Measurements from ENCODE around the gene MRPL33.

Gene MRPL33

DNA sequence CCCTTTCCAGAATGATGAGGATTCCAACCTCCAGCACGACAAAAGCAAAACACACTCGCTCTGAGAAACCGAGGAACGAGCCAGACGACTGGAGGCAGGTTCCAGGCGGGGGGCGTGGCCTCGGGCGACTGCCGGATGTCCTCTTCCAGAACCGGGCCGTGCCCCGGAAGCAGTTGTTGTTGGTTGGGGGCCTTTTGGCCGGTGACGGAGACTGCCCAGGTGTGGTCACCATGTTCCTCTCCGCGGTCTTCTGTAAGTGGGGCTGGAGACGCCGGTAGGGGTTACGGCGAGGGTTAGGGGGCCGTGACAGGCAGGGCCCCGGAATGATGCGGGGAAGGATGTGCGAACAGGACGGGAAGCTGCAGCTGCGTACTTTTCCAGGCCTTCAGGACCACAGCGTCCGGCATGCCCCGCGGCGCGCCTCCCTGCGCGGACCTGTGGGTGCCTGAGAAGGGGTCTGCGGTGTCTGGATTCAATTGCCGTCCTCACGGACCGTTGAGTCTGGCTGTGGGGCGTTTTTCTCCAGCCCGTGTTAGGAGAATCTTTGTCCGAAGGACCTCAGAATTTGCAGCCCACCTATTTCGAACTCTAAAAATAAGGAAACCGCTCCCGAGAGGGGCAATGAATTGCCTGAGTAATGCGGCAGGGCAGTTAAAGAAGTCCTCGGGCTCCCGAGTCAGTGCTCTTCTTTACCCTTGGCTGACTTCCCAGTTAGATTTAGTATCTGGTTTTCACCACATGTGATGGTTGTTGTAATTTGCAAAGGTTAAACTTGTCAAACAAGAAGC lies at the start of gene MRPL33:
MRPL33 (plus strand) TSS at position 172 of the 788 bp plus-strand sequence; CDS start at position 231, 59 bp downstream.
- peak; percentile 84 for DNase-seq

DNA sequence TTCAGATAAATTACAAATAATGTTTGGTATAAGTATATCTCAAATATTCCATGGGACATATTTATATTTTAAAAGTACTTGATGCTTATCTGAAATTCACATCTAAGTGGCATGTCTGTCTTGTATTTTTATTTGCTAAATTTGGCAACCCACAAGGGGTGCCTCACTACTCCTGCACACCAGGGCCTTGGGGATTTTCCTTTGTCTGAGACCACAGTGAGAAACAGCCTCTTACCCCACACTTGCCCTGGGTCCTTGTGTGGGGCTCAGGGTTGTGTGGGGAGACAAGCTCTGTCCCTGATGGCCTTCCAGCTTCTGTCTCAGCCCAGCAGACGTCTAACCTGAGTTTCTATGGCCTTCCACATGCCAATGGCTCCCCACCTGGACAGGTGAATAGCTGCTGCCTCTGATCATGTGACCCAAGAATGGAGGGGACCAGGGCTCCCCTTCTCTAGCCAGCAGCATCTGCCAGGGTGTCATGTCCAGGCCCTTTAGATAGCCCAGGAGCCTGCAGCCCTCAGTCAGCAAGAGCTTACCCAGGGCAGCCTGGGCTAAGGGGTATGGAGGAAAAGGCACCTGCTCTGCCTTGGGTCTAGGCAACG lies 49.5 kb upstream of the MRPL33 start:
- no peak for DNase-seq

GRCh38 chr2:27723372-27724144 lies 48.0 kb upstream of the MRPL33 start:
- DNase-seq = no peak

DNA sequence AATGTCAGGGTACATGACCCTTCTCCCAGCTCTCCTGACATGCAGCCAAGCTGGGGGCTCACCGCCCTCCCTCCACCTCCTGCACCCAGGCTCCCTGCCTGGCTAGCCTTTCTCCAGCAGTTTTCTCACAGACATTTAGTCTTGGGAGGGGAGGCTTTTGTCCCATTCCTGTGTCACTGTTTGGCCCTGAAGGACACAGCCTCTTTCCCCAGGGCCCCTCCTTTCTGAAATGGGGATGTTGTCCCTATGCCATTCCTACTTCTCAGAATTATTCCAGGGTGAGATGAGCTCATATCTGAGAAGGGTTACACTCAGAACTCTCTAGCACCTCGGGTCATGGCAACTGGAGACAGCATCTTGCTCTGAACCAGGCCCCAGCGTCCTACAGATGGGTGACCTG lies 47.3 kb upstream of the MRPL33 start:
- no peak for DNase-seq

- DNase-seq = no peak
Measured at GRCh38 chr2:27724905-27725701, 46.4 kb upstream of the MRPL33 start.

- DNase-seq = no peak
Measured at GRCh38 chr2:27727257-27727656, 44.3 kb upstream of the MRPL33 start.

DNA sequence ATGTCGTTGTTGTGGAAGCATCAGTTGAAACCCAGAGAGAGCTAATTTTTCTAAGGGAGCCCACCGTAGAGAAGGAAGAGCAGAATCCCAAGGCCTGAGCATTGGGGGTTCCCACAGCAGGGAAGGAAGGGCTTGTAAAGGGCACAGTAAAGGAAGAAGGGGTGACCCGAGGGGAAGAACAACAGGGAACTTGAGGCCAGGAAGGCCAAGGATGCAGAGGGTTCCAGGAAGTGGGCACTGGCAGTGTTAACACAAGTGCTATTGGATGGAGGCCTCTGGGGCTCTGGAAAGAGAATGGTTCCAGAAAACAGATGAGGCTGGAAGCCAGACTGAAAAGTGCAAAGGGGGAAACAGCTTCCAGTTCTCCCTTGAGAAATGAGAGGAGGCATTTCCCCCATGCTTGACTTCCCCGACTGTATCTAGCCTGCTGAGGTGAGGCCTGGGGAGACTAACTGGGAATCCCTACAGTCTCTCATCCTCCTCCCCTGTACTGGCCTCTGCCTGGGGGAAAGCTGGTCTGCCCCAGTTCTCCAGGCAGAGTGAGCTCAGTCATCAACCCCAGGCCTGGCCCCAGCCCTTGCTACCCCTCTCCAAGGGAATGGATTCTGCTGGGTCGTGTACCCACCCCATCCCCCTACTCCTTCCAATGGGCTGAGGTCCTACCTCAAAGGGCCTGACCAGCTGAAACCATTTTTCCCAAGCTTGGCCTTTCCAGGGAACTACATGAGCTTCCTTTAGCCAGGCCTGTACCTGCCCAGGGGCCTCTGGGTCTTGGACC lies 43.2 kb upstream of the MRPL33 start:
- DNase-seq = no peak

DNA sequence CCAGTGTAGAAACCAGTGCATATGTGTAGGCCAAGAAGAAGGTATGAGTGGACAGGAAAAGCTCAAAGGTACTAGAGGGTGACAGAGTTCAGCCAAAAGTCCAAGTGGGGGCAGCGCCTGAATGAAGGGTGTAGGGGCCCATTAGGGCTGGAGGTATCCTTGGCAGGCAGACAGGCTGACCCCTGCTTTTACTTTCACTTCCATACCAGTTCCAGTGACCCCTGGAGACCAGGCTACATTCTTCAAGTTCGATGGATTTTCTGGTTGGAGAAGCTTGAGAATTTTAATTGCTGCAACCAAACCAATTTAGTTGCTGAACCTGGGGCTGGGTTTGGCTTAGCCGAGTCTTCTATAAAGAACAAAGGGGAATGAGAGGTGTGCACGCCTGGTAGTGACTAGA lies 42.3 kb upstream of the MRPL33 start:
- no peak for DNase-seq

- no peak for DNase-seq
Measured at GRCh38 chr2:27729614-27730013, 41.9 kb upstream of the MRPL33 start.

- no peak for DNase-seq
Measured at GRCh38 chr2:27730261-27730662, 41.3 kb upstream of the MRPL33 start.

GRCh38 chr2:27730980-27731691 lies 40.4 kb upstream of the MRPL33 start:
- no peak for DNase-seq

DNA sequence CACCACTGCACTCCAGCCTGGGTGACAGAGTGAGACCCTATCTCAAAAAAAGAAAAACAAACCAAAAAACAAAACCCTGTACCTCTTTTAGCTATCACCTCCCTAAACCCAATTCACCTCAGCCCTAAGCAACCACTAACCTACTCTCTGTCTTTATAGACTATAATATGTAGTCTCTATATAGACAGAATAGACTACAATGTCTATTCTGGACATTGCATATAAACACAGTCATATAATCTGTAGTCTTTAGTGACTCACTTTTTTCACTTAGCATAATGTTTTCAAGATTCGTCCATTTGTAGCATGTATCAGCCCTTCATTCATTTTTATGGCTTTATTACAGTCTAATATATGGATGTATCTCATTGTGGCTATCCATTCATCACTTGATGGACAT lies 37.2 kb upstream of the MRPL33 start:
- DNase-seq = no peak

- no peak for DNase-seq
Measured at GRCh38 chr2:27735263-27735904, 36.1 kb upstream of the MRPL33 start.

DNA sequence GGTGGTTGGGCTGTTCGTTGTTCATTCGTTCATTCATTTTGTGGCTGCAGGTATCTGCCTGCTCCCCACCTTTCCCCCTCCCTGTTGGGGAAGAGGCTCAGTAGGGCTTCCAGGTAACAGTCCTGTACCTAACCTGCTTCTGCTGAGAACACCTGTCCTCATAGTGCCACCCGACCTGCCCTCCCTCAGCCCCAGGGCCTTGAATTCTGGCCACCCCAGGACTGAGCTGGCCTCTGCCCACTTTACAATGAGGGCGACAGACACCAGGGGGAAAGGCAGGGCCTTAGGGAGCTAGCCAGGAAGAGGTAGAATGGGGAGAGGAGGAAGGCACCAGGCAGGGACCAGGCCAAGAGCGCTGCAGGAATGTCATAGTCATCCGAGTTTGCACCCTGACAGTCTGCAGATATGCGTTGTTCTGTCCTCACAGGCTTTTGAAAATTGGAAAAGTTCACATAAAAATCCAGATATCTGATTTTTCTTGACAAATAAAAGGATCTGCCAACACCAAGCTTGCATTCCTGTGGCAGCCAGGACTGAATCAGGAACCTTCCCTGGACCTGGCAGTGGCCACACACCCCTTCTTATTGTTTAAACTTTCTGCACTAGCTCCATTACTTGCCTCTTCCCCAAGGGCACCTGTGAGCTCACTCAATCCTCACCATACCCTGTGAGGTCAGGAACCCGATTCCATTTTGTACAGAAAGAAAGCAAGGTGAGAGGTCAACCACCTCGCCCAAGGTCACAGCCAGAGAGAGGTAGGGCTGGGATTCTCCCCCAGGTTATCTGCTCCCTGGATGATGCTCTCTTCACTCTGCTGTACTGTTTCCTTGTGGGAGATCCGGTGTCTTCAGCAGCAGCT lies 35.3 kb upstream of the MRPL33 start:
- DNase-seq = no peak

GRCh38 chr2:27736890-27737204 lies 34.7 kb upstream of the MRPL33 start:
- no peak for DNase-seq

- no peak for DNase-seq
Measured at GRCh38 chr2:27737676-27738348, 33.7 kb upstream of the MRPL33 start.

GRCh38 chr2:27738349-27739057 lies 33.0 kb upstream of the MRPL33 start:
- no peak for DNase-seq

GRCh38 chr2:27739058-27739373 lies 32.5 kb upstream of the MRPL33 start:
- no peak for DNase-seq

- no peak for DNase-seq
Measured at GRCh38 chr2:27741673-27742072, 29.8 kb upstream of the MRPL33 start.
